BLaER1 treated with 17β-estradiol and CSF1 and Interleukin-3, amounts not matched to agents 10 nM and 100 nM (cell line): ENCODE data around the gene MDP1.

Experiments used
- H3K27ac ChIP-seq, 11 experiments: shearing (Covaris generic); formaldehyde crosslinking; 2 replicates each; pipeline ENCODE4 v1.8.1; 2022
- H3K27me3 ChIP-seq, 11 experiments: shearing (Covaris generic); formaldehyde crosslinking; 2 replicates each; pipeline ENCODE4 v1.8.1; 2022
- H3K36me3 ChIP-seq, 11 experiments: shearing (Covaris generic); formaldehyde crosslinking; 2 replicates each; pipeline ENCODE4 v1.8.1; 2022
- H3K4me1 ChIP-seq, 10 experiments: shearing (Covaris generic); formaldehyde crosslinking; 2 replicates each; pipeline ENCODE4 v1.8.1; 2022
- H3K4me2 ChIP-seq, 11 experiments: shearing (Covaris generic); formaldehyde crosslinking; 2 replicates each; pipeline ENCODE4 v1.8.1; 2022
- H3K4me3 ChIP-seq, 10 experiments: shearing (Covaris generic); formaldehyde crosslinking; 2 replicates each; pipeline ENCODE4 v1.8.1; 2022
- H3K9ac ChIP-seq, 11 experiments: shearing (Covaris generic); formaldehyde crosslinking; 2 replicates each; pipeline ENCODE4 v1.8.1; 2022
- H3K9me3 ChIP-seq, 11 experiments: shearing (Covaris generic); formaldehyde crosslinking; replicated peaks in 1 of 11; 2 replicates each; pipeline ENCODE4 v1.8.1; 2022
- H4K20me1 ChIP-seq, 11 experiments: shearing (Covaris generic); formaldehyde crosslinking; 2 replicates each; pipeline ENCODE4 v1.8.1; 2022
- Cebpa-rat ChIP-seq, 11 experiments: shearing (Covaris generic); IDR thresholded peaks; 2 replicates each; pipeline ENCODE4 v1.8.1; 2022

Gene MDP1

GRCh38 chr14:24184104-24184970 lies 31.5 kb downstream of the MDP1 start:
- no peak for TF ChIP-seq Cebpa-rat (IDR thresholded peaks at IDR 0.05)
- Histone ChIP-seq H3K9me3 (no peaks in the 10 kb centered on the region), H3K27ac (no peak overlapping the region), H3K4me1 (peaks cover 18 to 49% (median 40%) of the 10 kb centered on the region in 10 experiments), H3K27me3 (no peaks in the 10 kb centered on the region), H3K4me3 (no peak overlapping the region), H3K36me3 (peaks cover 69 to 81% (median 80%) of the 10 kb centered on the region in 11 experiments), H3K9ac (peak overlapping the region in 1 of 11 experiments; percentile 13; a peak in 2 of 22 replicates), H3K4me2 (no peak overlapping the region), H4K20me1 (peaks cover 0 to 86% (median 38%) of the 10 kb centered on the region in 11 experiments; a peak in 19 of 22 replicates)

- Histone ChIP-seq H3K4me3 (no peak overlapping the region), H4K20me1 (peaks cover 0 to 98% (median 51%) of the 10 kb centered on the region in 11 experiments; a peak in 19 of 22 replicates), H3K9me3 (no peaks in the 10 kb centered on the region), H3K4me1 (peaks cover 12 to 53% (median 46%) of the 10 kb centered on the region in 10 experiments), H3K36me3 (peaks cover 82 to 94% (median 92%) of the 10 kb centered on the region in 11 experiments), H3K4me2 (no peak overlapping the region), H3K27me3 (no peaks in the 10 kb centered on the region), H3K9ac (no peak overlapping the region), H3K27ac (no peak overlapping the region)
- TF ChIP-seq Cebpa-rat (IDR thresholded peaks at IDR 0.05) = no peak
These were observed 32.8 kb downstream of the MDP1 start for GRCh38 chr14:24183014-24183481.

- no peak overlapping the region for H3K4me2 ChIP-seq
- H3K4me3 ChIP-seq = no peak overlapping the region
- peaks cover 0 to 92% (median 46%) of the 10 kb centered on the region in 11 experiments; a peak in 20 of 22 replicates for H4K20me1 ChIP-seq
- H3K9me3 ChIP-seq = no peaks in the 10 kb centered on the region
- no peaks in the 10 kb centered on the region for H3K27me3 ChIP-seq
- H3K27ac ChIP-seq = no peak overlapping the region
- H3K36me3 ChIP-seq = peaks cover 89 to 100% (median 97%) of the 10 kb centered on the region in 11 experiments
- no peak for TF ChIP-seq Cebpa-rat (IDR thresholded peaks at IDR 0.05)
- no peak overlapping the region for H3K9ac ChIP-seq
- peaks cover 5 to 45% (median 39%) of the 10 kb centered on the region in 10 experiments for H3K4me1 ChIP-seq
These were observed 33.6 kb downstream of the MDP1 start for GRCh38 chr14:24182110-24182882.

GRCh38 chr14:24181371-24182077 lies 34.3 kb downstream of the MDP1 start:
- Histone ChIP-seq H3K4me2 (no peak overlapping the region), H3K9me3 (no peaks in the 10 kb centered on the region), H3K4me1 (peaks cover 0 to 37% (median 32%) of the 10 kb centered on the region in 10 experiments; a peak in 18 of 20 replicates), H3K4me3 (no peak overlapping the region), H3K9ac (no peak overlapping the region; a peak in 1 of 22 replicates), H3K36me3 (peaks cover 92 to 100% (median 97%) of the 10 kb centered on the region in 11 experiments), H4K20me1 (peaks cover 0 to 91% (median 45%) of the 10 kb centered on the region in 11 experiments; a peak in 20 of 22 replicates), H3K27ac (no peak overlapping the region), H3K27me3 (no peaks in the 10 kb centered on the region)
- TF ChIP-seq Cebpa-rat (IDR thresholded peaks at IDR 0.05) = no peak

- Histone ChIP-seq H3K27ac (peak overlapping the region in 7 of 11 experiments; percentile 21 to 63 (median 39); a peak in 13 of 22 replicates), H4K20me1 (peaks cover 0 to 82% (median 45%) of the 10 kb centered on the region in 11 experiments; a peak in 20 of 22 replicates), H3K27me3 (no peaks in the 10 kb centered on the region), H3K9me3 (no peaks in the 10 kb centered on the region), H3K9ac (peak overlapping the region in 10 of 11 experiments; percentile 9 to 57 (median 38); a peak in 16 of 22 replicates), H3K4me3 (no peak overlapping the region), H3K4me1 (peaks cover 0 to 37% (median 31%) of the 10 kb centered on the region in 10 experiments; a peak in 18 of 20 replicates), H3K4me2 (peak overlapping the region in 9 of 11 experiments; percentile 41 to 75 (median 59); a peak in 18 of 22 replicates), H3K36me3 (peaks cover 81 to 97% (median 89%) of the 10 kb centered on the region in 11 experiments)
- TF ChIP-seq Cebpa-rat (IDR thresholded peaks at IDR 0.05) = no peak
These were observed 35.7 kb downstream of the MDP1 start for GRCh38 chr14:24179961-24180796.

GRCh38 chr14:24179294-24179960 lies 36.4 kb downstream of the MDP1 start:
- Histone ChIP-seq H3K36me3 (peaks cover 73 to 97% (median 81%) of the 10 kb centered on the region in 11 experiments), H4K20me1 (peaks cover 0 to 75% (median 45%) of the 10 kb centered on the region in 11 experiments; a peak in 20 of 22 replicates), H3K27ac (peak overlapping the region in 7 of 11 experiments; percentile 21 to 63 (median 39); a peak in 11 of 22 replicates), H3K4me3 (peak overlapping the region in 1 of 10 experiments; percentile 3; a peak in 1 of 20 replicates), H3K27me3 (no peaks in the 10 kb centered on the region), H3K9ac (peak overlapping the region in 10 of 11 experiments; percentile 9 to 57 (median 38); a peak in 17 of 22 replicates), H3K4me2 (peak overlapping the region in 10 of 11 experiments; percentile 3 to 75 (median 59); a peak in 18 of 22 replicates), H3K4me1 (peaks cover 0 to 37% (median 31%) of the 10 kb centered on the region in 10 experiments; a peak in 18 of 20 replicates), H3K9me3 (no peaks in the 10 kb centered on the region)
- TF ChIP-seq Cebpa-rat (IDR thresholded peaks at IDR 0.05) = no peak
